PC-3 (cell line): ENCODE results near the gene SCYL1. TPM values are rescaled to one million over a fixed set of nuclear protein-coding genes. Genes with fewer than 3 reads are reported as not detected.

Experiments used
- ATAC-seq: fragments of 200-7000 bp; cut with Tn5 transposase; 2 replicates; pipeline ENCODE4 v1.9.1; 2020; ENCODE audit warnings: mild to moderate bottlenecking, moderate library complexity
- BruUV-seq: library from RNA; stranded (reverse); fragments of 400-500 nt; replicated peaks from 2 replicates; lab custom pipeline; 2021; lab: Mats Ljungman, UMichigan
- CTCF ChIA-PET: fragments of 300-600 bp; sonication (Branson Sonifier 250); formaldehyde crosslinking; loops from one replicate; lab custom pipeline; 2022; ENCODE audit warnings: antibody characterized with exemption; lab: Charles Lee
- POLR2A ChIA-PET: fragments of 300-600 bp; sonication (Branson Sonifier 250); formaldehyde crosslinking; loops from one replicate; lab custom pipeline; 2022; ENCODE audit warnings: antibody characterized with exemption; ENCODE audit not compliant: unreplicated experiment; lab: Charles Lee
- DNase-seq: peaks from one replicate; pipeline ENCODE4 v3.0.0-alpha.2; 2015
- H2AFZ ChIP-seq: fragments of 300-600 bp; sonication (generic); 2 replicates; pipeline ENCODE4 v1.6.0; 2016; ENCODE audit warnings: antibody characterized with exemption, low read length
- H3F3A ChIP-seq: fragments of 300-600 bp; sonication (generic); one replicate; pipeline ENCODE4 v1.6.0; 2017; ENCODE audit warnings: antibody characterized with exemption, low read length, control low read depth, mild to moderate bottlenecking; ENCODE audit not compliant: unreplicated experiment
- H3K27ac ChIP-seq: fragments of 300-600 bp; sonication (generic); 2 replicates; pipeline ENCODE4 v1.5.1; 2016; ENCODE audit warnings: mild to moderate bottlenecking, low read length
- H3K27me3 ChIP-seq: fragments of 300-600 bp; sonication (generic); 2 replicates; pipeline ENCODE4 v1.6.1; 2016; ENCODE audit warnings: low read length, mixed read lengths
- H3K36me3 ChIP-seq: fragments of 300-600 bp; sonication (generic); 2 replicates; pipeline ENCODE4 v1.6.1; 2016; ENCODE audit warnings: low read depth, mixed run types, low read length, mixed read lengths
- H3K4me1 ChIP-seq: fragments of 300-600 bp; sonication (generic); 2 replicates; pipeline ENCODE4 v1.5.1; 2016; ENCODE audit warnings: low read length; ENCODE audit not compliant: insufficient read depth
- H3K4me2 ChIP-seq: fragments of 300-600 bp; sonication (generic); 2 replicates; pipeline ENCODE4 v1.6.0; 2016; ENCODE audit warnings: low read length
- H3K4me3 ChIP-seq: fragments of 300-600 bp; sonication (generic); 2 replicates; pipeline ENCODE4 v1.5.1; 2016; ENCODE audit warnings: mild to moderate bottlenecking, low read length, mixed read lengths
- H3K79me2 ChIP-seq: fragments of 300-600 bp; sonication (generic); 2 replicates; pipeline ENCODE4 v1.6.1; 2017; ENCODE audit warnings: low read length, mixed read lengths
- H3K9ac ChIP-seq: fragments of 300-600 bp; sonication (generic); 2 replicates; pipeline ENCODE4 v1.6.0; 2016; ENCODE audit warnings: mild to moderate bottlenecking, low read length
- H3K9me2 ChIP-seq: fragments of 300-600 bp; sonication (generic); replicated peaks from 2 replicates; pipeline ENCODE4 v1.6.1; 2016; ENCODE audit warnings: mixed run types, low read length, mixed read lengths
- H3K9me3 ChIP-seq: fragments of 300-600 bp; sonication (generic); 2 replicates; pipeline ENCODE4 v1.6.1; 2016; ENCODE audit warnings: low read length, mixed read lengths
- H4K20me1 ChIP-seq: fragments of 300-600 bp; sonication (generic); 2 replicates; pipeline ENCODE4 v1.6.1; 2016; ENCODE audit warnings: low read length, mixed read lengths
- EZH2 ChIP-seq: fragments of 300-600 bp; sonication (generic); IDR thresholded peaks from one replicate; pipeline ENCODE4 v1.6.1; 2017; ENCODE audit warnings: antibody characterized with exemption, mild to moderate bottlenecking, low read length; ENCODE audit not compliant: unreplicated experiment
- EZH2phosphoT487 ChIP-seq: fragments of 300-600 bp; sonication (generic); IDR thresholded peaks from 2 replicates; pipeline ENCODE4 v1.6.1; 2018; ENCODE audit warnings: mild to moderate bottlenecking, antibody characterized with exemption, low read length, borderline replicate concordance
- intact Hi-C: fragments of 100-400 bp; cut with micrococcal nuclease; formaldehyde crosslinking; loops from 2 replicates; pipeline ENCODE4 v1.9.0; 2023
- total RNA-seq: library from RNA; depleted of rRNA; stranded (reverse); fragments of >200 nt; gene quantifications from 2 replicates; pipeline ENCODE4 v1.2.3, GENCODE V29; 2014
- TF ChIP-seq, protein P1 (sequence below): fragments of 300-600 bp; sonication (generic); conservative IDR thresholded peaks from 2 replicates; pipeline ENCODE4 v1.5.1; 2017; ENCODE audit warnings: antibody characterized with exemption, low read depth, mild to moderate bottlenecking, low read length

SCYL1 gene
- total RNA-seq, 1 experiment from 2014 or later: 201 TPM

DNA sequence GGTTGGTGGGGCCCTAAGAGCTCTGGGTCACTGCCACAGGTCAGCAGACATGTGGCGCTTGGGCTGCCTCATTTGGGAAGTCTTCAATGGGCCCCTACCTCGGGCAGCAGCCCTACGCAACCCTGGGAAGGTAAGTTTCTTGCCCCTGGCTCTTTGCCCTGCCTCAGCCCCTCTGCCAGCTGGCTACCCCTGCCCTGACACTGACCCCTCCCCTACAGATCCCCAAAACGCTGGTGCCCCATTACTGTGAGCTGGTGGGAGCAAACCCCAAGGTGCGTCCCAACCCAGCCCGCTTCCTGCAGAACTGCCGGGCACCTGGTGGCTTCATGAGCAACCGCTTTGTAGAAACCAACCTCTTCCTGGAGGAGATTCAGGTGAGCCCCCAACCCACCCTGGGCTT lies 1.9 kb downstream of the SCYL1 start:
- no peaks in the 10 kb centered on the region for H3K9me3 ChIP-seq
- no peak overlapping the region for H3K4me3 ChIP-seq
- no peak overlapping the region for H3K27ac ChIP-seq
- no peaks in the 10 kb centered on the region for H3K27me3 ChIP-seq
- ChIA-PET POLR2A (no interaction called here), CTCF (no interaction called here)
- no peaks in the 10 kb centered on the region for H3K9me2 ChIP-seq
- H3K79me2 ChIP-seq: peaks cover 21% of the 10 kb centered on the region
- ATAC-seq (no peak), DNase-seq (no peak)
- TF ChIP-seq, protein P1, sequence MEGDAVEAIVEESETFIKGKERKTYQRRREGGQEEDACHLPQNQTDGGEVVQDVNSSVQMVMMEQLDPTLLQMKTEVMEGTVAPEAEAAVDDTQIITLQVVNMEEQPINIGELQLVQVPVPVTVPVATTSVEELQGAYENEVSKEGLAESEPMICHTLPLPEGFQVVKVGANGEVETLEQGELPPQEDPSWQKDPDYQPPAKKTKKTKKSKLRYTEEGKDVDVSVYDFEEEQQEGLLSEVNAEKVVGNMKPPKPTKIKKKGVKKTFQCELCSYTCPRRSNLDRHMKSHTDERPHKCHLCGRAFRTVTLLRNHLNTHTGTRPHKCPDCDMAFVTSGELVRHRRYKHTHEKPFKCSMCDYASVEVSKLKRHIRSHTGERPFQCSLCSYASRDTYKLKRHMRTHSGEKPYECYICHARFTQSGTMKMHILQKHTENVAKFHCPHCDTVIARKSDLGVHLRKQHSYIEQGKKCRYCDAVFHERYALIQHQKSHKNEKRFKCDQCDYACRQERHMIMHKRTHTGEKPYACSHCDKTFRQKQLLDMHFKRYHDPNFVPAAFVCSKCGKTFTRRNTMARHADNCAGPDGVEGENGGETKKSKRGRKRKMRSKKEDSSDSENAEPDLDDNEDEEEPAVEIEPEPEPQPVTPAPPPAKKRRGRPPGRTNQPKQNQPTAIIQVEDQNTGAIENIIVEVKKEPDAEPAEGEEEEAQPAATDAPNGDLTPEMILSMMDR: no peak
- TF ChIP-seq EZH2phosphoT487: no peak
- TF ChIP-seq EZH2: no peak
- no TSS peak for BruUV-seq
- no peak overlapping the region for H2AFZ ChIP-seq
- peaks cover 26% of the 10 kb centered on the region; the same call in 1 of the 2 replicates for H3K36me3 ChIP-seq
- H3K9ac ChIP-seq: no peak overlapping the region
- peak overlapping the region; percentile 9; the same call in 1 of the 2 replicates for H3K4me2 ChIP-seq
- intact Hi-C loops: no loop called here
- H3K4me1 ChIP-seq: peaks cover 11% of the 10 kb centered on the region
- H4K20me1 ChIP-seq: no peaks in the 10 kb centered on the region
- H3F3A ChIP-seq: peaks cover 3% of the 10 kb centered on the region

DNA sequence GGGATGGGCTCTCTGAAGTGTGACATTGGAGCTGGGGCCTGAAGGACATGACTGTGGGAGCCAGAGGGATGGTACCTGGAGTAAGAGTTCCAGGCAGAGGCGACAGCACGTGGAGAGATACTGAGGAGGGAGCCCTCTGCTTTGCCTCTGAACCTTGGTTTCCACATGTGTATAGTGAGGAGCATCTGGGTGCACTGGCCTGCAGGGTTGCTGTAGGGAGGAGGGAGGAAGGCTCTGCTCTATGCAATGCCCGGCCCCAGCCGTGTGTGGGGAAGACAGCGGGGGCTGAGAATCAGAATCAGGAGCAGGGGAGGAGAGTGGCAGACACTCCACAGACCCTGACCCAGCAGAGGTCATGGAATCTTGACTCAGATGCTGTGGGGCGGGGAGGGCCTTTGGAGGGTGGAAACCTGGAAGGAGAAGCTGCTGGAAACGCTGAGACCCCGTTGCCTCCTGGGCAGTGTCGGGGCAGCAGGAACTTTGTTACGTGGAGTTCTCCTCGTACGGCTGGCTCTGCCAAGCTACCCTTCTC lies 4.0 kb downstream of the SCYL1 start:
- TF ChIP-seq, protein P1: no peak
- TF ChIP-seq EZH2phosphoT487 (no peak), EZH2 (no peak)
- DNase-seq (no peak), ATAC-seq (no peak)
- no peak overlapping the region for H3K4me2 ChIP-seq
- intact Hi-C loops: no loop called here
- peaks cover 3% of the 10 kb centered on the region for H3F3A ChIP-seq
- peaks cover 40% of the 10 kb centered on the region for H3K36me3 ChIP-seq
- POLR2A ChIA-PET: no interaction called here
- no peaks in the 10 kb centered on the region for H3K9me3 ChIP-seq
- CTCF ChIA-PET: no interaction called here
- H3K9ac ChIP-seq: no peak overlapping the region
- H3K79me2 ChIP-seq: peaks cover 21% of the 10 kb centered on the region
- H3K9me2 ChIP-seq: no peaks in the 10 kb centered on the region
- H2AFZ ChIP-seq: no peak overlapping the region
- peaks cover 11% of the 10 kb centered on the region for H3K4me1 ChIP-seq
- H3K4me3 ChIP-seq: no peak overlapping the region
- no peaks in the 10 kb centered on the region for H3K27me3 ChIP-seq
- no TSS peak for BruUV-seq
- H4K20me1 ChIP-seq: no peaks in the 10 kb centered on the region
- no peak overlapping the region for H3K27ac ChIP-seq

DNA sequence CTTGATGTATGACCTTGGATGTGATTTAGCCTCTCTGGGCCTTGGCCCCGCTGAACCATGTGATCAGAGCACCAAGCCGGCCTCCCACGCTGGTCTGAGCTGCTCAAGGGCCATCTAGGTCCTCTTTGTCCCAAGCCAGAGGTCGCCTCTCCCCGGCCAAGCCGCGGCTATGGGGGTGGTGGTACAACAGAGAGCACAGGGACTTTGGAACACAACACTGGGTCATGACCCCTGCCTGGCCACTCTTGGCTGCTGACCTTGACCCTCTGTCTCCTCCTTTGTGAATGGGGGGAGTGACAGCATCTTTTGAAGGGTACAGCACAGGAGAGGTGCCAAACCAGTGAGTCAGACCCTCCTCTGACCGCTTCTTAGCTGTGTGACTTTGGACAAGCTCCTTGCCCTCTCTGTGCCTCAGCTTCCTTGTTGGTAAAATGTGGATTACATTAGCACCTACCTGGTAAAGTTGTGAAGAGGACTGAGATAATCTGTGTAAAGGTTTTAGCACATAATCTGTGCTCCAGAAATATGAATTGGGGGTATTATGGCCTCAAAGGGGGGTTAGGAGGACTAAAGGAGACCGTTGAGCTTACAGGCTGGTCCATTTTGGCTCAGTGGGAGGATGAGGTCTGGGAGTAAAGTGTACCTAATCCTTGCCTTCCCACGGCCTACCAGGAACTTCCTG lies 4.7 kb downstream of the SCYL1 start:
- Histone ChIP-seq H3K27me3 (no peaks in the 10 kb centered on the region), H3K9me3 (no peaks in the 10 kb centered on the region), H3K4me1 (peaks cover 11% of the 10 kb centered on the region), H2AFZ (no peak overlapping the region), H3K4me3 (no peak overlapping the region), H4K20me1 (no peaks in the 10 kb centered on the region), H3K9me2 (no peaks in the 10 kb centered on the region), H3K9ac (no peak overlapping the region), H3K36me3 (peaks cover 40% of the 10 kb centered on the region), H3K27ac (no peak overlapping the region), H3K4me2 (no peak overlapping the region), H3F3A (no peaks in the 10 kb centered on the region), H3K79me2 (peaks cover 21% of the 10 kb centered on the region)
- DNase-seq (no peak), ATAC-seq (no peak)
- BruUV-seq: no TSS peak
- CTCF ChIA-PET: no interaction called here
- POLR2A ChIA-PET: no interaction called here
- TF ChIP-seq, protein P1: no peak
- TF ChIP-seq EZH2: no peak
- no peak for TF ChIP-seq EZH2phosphoT487
- intact Hi-C loops: no loop called here
